ENCODE measurements around the gene F11R.
"Not testable (repeated sequence)": the region's sequence is repeated elsewhere in the genome, so short reads cannot be mapped to it uniquely, and the experiment has no call there.

Gene F11R

DNA sequence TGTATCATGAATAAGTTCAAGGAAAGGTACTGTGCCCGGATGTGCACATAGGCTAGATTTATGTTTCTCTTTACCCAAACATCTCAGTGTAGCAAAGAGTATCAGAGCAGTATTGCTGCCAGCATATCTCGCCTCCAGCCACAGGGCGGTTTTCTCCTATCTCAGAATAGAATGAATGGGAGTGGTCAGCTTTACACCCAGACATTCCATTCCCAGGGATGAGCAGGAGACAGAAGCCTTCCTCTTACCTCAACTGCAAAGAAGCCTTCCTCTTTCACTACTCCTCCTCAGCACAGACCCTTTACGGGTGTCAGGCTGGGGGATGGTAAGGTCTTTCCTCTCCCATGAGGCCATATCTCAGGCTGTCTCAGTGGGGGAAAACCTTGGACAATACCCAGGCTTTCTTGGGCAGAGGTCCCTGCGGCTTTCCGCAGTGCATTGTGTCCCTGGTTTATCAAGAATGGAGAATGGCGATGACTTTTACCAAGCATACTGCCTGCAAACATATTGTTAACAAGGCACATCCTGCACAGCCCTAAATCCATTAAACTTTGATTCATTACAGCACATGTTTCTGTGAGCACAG lies 73.7 kb downstream of the F11R start:
- DNase-seq (ENCODE audit: low read depth); H3K4me3 ChIP-seq (ENCODE audit: low read depth, low read length): not testable (repeated sequence)

DNA sequence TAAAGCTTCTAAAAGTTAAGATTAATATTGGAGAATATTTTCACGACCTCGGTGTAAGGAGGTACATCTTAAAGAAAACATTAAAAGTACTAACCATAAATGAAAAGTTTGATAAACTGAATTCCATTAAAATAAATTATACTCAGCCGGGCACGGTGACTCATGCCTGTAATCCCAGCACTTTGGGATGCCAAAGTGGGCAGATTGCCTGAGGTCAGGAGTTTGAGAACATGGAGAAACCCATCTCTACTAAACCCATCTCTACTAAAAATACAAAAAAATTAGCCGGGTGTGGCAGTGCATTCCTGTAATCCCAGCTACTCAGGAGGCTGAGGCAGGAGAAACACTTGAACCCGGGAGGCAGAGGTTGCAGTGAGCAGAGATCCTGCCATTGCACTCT lies 75.1 kb downstream of the F11R start:
- H3K4me3 ChIP-seq (ENCODE audit: low read depth, low read length); DNase-seq (ENCODE audit: low read depth): not testable (repeated sequence)

Data from skeletal muscle cell (primary cell).